Measurements from ENCODE around the gene ADCK2.
A peak's percentile ranks its signal among the peaks of the same experiment; 100 is the strongest.

Gene ADCK2

GRCh38 chr7:140674899-140675701 lies 2.4 kb downstream of the ADCK2 start:
- peak; percentile 71 for TF ChIP-seq CTCF (IDR thresholded peaks at IDR 0.05)

GRCh38 chr7:140675726-140676125 lies 3.0 kb downstream of the ADCK2 start:
- no peak for TF ChIP-seq CTCF (IDR thresholded peaks at IDR 0.05)

- TF ChIP-seq CTCF (IDR thresholded peaks at IDR 0.05), result no peak
Measured at GRCh38 chr7:140676306-140676705, 3.6 kb downstream of the ADCK2 start.

- no peak for TF ChIP-seq CTCF (IDR thresholded peaks at IDR 0.05)
Measured at GRCh38 chr7:140677496-140677895, 4.8 kb downstream of the ADCK2 start.

- no peak for TF ChIP-seq CTCF (IDR thresholded peaks at IDR 0.05)
Measured at GRCh38 chr7:140678081-140678815, 5.5 kb downstream of the ADCK2 start.

- TF ChIP-seq CTCF (IDR thresholded peaks at IDR 0.05), result no peak
Measured at GRCh38 chr7:140678816-140679130, 6.0 kb downstream of the ADCK2 start.

GRCh38 chr7:140679186-140679585 lies 6.4 kb downstream of the ADCK2 start:
- no peak for TF ChIP-seq CTCF (IDR thresholded peaks at IDR 0.05)
